H1 (cell line): ENCODE data around the gene POU2F1. TPM values are rescaled to one million over a fixed set of nuclear protein-coding genes. Genes with fewer than 3 reads are reported as not detected.

ENCODE experiments used
- CBX5 ChIP-seq: fragments of 300-800, 300-1000 bp; sonication (generic); IDR thresholded peaks from 2 replicates; pipeline ENCODE4 v1.7.1; 2016; ENCODE audit warnings: antibody characterized with exemption, low read length, low read depth
- CHD2 ChIP-seq: IDR thresholded peaks from 2 replicates; pipeline ENCODE4 v1.6.1; 2012; ENCODE audit warnings: low read length, improper control_type of control experiment
- KDM4A ChIP-seq: IDR thresholded peaks from one replicate; pipeline ENCODE4 v1.7.1; 2012; ENCODE audit warnings: low read depth, mild to moderate bottlenecking, moderate library complexity, low read length, inconsistent platforms; ENCODE audit not compliant: severe bottlenecking
- SUZ12 ChIP-seq: fragments of 200-600 bp; sonication (generic); IDR thresholded peaks from 2 replicates; pipeline ENCODE4 v1.6.1; 2012; ENCODE audit warnings: mild to moderate bottlenecking, inconsistent platforms, low read length, moderate library complexity, mixed read lengths
- TBP ChIP-seq: IDR thresholded peaks from 2 replicates; pipeline ENCODE4 v1.6.1; 2011; ENCODE audit warnings: low read depth, low read length, improper control_type of control experiment
- TEAD4 ChIP-seq: IDR thresholded peaks from 2 replicates; pipeline ENCODE4 v1.6.1; 2012; ENCODE audit warnings: low read depth, low read length, inconsistent platforms, mixed read lengths
- polyA plus RNA-seq, 7 experiments: library from polyadenylated mRNA; depleted of rRNA in 3 of 7; stranded (reverse) in 5 of 7; unstranded in 2 of 7; fragments of >200 nt in 5 of 7; fragments of 200-250 nt in 2 of 7; gene quantifications; 1 replicate in 5 of 7; 2 replicates in 1 of 7; 4 replicates in 1 of 7; pipeline versions ENCODE4 v1.2.1 to v1.2.3, GENCODE V29; 2011 to 2013; ENCODE audit warnings: missing spikeins in 2 of 7, mixed read lengths in 2 of 7
- total RNA-seq: library from RNA; stranded (reverse); fragmentation: NEBNext Ultra II Directional; extraction: Animal tissue kit (Norgen Biotek cat#: 25700); gene quantifications from 2 replicates; pipeline ENCODE4 v1.2.1, GENCODE V29; 2021
- TF ChIP-seq, protein P1 (sequence below): IDR thresholded peaks from 2 replicates; pipeline ENCODE4 v1.6.1; 2012; ENCODE audit warnings: low read length, inconsistent platforms

The POU2F1 gene
- total and polyA plus RNA-seq, 2 of the 8 experiments (the other 6 are each of a cell fraction or from before 2014, with no cell fraction given) = 37.0 to 57.2 TPM

DNA sequence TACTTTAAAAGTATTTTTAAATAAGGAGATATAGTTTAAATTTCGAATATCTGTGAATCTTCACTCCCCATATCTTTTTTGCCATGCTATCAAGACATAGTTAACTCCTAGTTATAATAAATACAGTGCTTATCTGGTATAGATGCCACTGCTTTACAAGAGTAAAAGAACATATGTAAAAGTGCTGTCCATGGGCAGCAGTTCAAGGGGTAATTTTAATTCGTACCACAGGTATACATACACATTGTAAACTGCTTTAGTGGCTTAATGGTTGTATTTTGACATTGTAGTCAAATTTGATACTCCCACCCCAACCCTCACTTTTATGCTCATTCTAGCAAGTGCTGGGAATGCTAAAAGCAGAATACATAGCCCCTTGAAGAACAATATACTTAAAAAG, 18.6 kb downstream of the POU2F1 start (continued):
- no peak for TF ChIP-seq KDM4A
- TF ChIP-seq CBX5 = no peak
- TF ChIP-seq, protein P1, sequence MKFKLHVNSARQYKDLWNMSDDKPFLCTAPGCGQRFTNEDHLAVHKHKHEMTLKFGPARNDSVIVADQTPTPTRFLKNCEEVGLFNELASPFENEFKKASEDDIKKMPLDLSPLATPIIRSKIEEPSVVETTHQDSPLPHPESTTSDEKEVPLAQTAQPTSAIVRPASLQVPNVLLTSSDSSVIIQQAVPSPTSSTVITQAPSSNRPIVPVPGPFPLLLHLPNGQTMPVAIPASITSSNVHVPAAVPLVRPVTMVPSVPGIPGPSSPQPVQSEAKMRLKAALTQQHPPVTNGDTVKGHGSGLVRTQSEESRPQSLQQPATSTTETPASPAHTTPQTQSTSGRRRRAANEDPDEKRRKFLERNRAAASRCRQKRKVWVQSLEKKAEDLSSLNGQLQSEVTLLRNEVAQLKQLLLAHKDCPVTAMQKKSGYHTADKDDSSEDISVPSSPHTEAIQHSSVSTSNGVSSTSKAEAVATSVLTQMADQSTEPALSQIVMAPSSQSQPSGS = no peak
- TF ChIP-seq TBP = no peak
- no peak for TF ChIP-seq CHD2
- no peak for TF ChIP-seq SUZ12
- no peak for TF ChIP-seq TEAD4
